Activated CD8-positive, alpha-beta memory T cell treated with anti-CD3 and anti-CD28 coated beads for 48 hours (primary cell): ENCODE data around the gene CDH4.

ENCODE experiments used
- DNase-seq, 3 experiments: peaks; one replicate each; pipeline ENCODE4 v3.0.0-alpha.2; 2020; ENCODE audit warnings: low read depth in 2 of 3, low spot score in 2 of 3

The CDH4 gene

DNA sequence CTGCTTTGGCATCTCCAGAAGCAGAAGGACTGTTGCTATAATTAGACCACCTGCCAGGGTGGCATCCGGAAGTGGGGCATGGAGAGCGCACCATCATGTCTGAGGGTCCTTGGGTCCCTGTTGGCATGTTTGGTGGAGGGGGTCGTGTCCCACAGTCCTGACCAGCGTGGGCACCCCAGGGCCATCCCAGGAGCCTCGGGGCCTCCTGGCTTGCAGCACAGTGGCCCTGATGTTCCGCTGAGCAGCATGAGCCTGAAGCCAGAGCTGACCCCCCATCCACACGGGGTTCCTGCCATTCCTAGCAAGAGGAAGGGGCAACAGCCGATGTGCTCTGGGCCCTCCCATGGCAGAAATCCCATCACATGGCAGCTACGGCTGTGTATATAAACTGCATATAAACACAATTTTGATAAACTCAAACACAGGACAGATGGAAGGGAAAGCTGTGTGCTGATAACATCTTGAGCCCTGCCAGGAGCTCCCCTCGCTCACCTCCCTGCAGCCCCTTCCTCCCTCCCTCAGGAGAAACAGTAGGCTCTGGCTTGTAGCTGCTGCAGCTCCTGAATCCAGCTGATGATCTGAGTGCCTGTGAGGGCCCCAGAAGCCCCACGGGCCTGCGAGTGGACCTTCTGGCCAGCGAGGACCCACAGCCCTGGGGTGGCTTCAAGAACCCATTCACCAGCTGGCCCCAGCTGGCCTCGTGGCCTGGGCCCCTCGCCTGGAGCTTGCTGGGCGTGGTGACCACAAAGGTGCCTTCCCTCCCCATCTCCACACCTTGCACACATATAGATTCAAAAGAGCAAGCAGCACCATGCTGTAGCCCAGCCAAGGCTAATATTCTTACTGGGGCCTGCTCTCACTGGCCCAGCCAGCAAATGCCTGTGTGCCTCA, 321.6 kb downstream of the CDH4 start:
- DNase-seq = no peak

DNA sequence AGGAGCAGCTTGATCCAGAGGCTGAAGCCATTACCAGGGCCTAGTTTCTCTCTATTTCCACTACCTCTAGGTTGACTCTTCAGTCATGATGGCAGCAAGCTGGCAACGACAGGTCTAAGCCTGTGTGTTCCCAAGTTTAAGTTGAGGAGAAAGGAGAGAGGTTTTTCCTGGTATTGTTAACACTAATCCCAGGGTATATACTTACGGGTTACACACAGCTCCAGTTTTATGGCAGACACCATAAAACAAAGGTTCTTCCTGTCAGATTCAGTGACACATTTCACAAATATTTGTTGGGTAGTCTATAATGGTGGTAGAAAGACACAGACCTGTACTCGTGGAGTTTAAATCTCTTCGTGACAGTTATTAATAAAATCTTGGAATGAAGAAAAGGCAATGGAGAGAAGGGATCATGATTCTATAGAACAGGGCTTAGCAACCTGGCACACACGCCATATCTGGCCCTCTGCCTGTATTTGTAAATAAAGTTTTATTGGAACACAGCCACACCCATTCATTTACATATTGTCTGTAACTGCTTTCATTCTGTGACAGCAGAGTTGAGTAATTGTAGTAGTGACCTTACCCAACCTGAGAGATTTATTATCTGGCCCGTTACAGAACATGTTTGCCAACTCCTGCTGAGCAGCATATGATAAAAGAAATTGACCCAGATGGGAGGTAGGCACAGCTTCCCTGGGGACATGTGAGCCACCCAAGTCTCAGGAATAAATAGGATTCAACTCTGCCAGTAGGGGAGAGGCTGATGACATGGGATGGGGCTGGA, 323.3 kb downstream of the CDH4 start:
- DNase-seq = no peak

DNA sequence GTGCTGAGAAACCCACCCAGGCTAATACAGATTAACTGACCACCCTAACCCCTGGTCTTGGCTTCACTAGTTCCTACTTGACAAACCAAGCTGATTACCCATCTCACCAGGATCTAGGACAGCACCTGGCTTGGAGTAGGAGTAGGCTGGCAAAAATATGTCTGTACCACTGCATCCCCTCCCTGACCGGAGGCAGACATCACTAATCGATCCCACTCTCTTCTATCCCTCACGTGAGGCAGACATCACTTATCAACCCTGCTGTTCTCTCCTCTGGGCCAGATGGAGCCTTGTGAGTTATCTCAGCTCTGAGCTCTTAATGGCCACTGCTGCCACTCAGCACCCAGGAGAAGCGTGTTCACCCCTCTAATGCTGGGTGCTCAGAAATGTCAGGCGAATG, 324.3 kb downstream of the CDH4 start:
- DNase-seq = no peak

DNA sequence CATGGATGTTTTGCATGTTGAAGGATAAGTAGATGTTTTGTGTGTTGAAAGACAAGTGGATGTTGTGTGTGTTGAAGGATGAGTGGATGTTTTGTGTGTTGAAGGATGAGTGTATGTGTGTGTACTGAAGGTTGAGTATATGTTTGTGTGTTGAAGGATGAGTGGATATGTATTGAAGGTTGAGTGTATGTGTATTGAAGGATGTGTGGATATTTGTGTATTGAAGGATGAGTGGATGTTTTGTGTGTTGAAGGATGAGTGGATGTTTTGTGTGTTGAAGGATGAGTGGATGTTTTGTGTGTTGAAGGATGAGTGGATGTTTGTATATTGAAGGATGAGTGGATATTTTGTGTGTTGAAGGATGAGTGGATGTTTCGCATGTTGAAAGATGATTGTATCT, 325.0 kb downstream of the CDH4 start:
- no peak for DNase-seq

DNA sequence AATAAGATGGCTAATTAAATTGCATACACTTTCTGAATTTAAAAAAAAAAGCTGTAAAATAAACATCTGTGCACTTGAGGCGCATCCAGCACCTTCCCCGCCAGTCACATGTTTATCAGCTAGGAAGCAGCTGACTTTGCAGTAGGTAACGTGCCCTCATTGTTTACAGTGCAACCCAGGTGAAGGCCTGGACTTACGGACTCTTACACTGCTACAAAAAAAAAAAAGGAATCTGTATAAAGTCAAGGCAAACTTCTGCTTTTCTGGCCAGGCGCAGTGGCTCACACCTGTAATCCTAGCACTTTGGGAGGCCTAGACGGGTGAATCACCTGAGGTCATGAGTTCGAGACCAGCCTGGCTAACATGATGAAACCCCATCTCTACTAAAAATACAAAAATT, 327.8 kb downstream of the CDH4 start:
- DNase-seq = no peak

DNA sequence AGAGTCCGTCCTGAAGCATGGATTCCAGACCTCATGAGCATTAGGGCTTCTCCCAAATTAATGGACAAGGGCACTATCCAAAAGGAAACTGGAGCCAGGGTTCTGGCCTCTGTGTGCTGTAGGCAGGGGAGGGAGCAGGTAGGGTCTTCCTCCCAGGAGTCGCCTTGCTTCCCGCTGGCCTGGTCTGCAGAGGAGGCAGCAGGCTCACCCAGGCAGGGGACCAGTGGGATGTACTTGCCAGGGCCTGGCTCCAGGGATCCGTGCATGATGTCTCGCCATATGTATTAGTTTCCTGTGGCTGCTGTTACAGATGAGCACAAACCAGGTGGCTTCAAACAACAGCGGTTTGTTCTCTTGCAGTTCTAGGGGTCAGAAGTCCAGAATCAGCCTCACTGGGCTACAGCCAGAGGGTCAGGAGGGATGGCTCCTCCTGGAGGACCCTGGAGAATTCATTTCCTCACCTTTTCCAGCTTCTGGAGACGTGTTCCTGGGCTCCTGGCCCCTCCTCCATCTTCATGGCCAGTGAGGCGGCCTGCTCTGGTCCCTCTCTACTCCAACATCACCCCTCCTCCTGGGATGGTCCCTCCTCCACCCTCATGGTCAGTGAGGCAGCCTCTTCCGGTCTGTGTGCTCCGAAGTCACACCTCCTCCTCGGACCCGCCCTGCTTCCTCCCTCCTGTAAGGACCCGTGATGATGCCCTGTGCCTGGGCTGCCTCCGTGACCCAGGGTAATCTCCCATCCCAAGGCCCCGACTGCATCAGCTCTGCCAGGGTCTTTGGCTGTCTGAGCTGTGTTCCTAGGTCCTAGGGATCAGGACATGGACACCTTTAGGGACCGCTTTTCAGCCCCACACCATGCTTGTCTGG, 329.1 kb downstream of the CDH4 start:
- no peak for DNase-seq

DNA sequence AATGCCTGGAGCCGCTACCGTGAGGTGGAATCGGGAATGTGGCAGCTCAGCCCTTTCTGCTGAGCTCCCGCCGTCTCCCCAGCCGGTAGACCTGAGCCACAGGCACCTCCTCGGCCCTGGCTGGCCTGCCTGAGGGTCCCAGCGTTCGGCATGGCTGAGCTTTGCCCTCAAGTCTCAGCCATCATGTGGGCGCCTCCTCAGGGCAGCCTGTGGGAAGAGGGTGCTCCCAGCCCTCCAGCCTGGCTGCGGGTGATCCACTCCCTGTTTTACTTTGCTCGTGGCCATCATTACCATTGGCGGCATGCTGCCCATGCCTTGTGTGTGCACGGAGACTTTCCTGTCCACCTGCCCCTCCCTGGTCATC, 329.7 kb downstream of the CDH4 start:
- DNase-seq = no peak

DNA sequence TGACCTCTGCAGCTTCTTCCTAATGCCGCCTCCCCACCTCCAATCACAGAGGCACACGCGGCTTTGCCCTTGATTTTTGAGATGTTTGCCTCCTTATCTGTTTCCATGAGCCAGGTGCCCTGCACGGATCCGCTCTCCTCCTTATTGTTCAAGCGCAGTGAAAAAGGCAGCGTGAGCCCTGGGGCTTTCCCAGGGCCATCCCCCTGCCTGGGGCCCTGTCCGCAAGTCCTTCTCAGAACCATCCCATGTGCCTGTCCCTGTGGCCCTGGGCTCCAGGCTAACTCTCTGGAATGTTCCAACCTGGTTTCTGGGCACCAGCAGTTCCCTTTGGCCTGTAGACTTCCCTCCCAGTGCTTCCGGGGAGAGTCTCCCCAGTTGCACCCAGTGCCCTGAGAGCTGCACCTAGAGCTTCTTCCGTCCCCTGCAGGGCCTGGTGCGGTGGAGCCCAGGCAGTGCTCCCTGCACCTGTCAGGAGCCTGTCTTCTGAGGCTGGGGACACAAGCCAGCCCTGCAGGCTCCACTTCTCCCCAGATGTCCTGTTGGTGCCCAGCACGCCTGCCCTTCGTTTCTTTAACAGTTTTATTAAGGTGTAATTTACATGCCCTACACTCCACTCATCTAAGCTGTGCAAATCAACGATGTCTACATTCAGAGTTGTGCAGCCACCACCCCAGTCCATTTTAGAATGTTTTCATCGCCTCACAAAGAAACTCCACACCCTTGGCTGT, 330.3 kb downstream of the CDH4 start:
- DNase-seq = no peak

DNA sequence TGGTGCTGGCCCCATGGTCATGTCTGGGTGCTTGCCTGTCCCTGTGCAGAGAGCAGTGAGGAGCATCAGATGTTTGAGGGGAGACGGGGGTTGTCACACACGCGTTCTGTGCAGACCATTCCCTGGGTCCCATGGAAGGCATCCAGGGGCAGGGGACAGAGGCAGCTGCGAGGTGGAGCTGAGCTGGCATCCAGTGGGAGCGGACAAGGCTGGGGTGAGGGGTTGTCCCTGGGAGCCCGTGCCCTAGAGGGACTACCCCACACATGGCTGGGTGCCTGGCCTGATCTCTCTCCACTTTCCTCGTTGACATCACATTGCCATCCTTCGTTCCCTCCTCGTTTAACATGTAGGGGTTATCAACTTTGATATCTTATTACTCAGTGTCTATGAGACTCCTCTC, 331.3 kb downstream of the CDH4 start:
- no peak for DNase-seq

DNA sequence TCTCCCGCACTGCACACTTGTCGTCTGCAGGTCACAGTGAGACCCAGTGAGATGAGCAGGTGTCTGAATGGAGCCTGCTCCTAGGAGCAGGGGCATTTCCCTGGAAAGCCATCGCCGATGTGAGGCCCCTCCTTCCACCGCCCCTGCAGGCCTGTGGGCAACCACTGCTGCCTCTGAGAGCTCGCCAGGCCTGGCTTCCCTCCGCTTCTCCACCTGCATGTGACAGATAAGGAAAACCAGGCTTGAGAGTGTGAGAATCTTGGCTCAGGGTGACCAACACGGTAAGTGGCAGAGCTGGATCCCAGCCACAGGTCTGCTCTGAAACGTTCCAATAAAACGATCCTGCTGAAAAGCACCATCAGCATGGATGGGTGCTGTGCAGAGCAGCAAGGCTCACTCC, 332.8 kb downstream of the CDH4 start:
- DNase-seq = no peak

DNA sequence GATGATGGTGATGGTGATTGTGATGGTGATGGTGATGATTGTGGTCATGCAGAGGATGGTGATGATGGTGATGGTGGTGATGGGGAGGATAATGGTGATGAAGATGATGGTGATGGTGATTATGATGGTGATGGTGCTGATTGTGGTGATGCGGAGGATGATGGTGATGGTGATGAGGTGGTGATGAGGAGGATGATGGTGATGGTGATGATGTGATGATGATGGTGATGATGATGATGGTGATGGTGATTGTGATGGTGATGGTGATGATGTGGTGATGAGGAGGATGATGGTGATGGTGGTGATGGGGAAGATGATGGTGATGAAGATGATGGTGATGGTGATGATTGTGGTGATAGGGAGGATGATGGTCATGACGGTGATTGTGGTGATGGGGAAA, 333.7 kb downstream of the CDH4 start:
- no peak for DNase-seq

DNA sequence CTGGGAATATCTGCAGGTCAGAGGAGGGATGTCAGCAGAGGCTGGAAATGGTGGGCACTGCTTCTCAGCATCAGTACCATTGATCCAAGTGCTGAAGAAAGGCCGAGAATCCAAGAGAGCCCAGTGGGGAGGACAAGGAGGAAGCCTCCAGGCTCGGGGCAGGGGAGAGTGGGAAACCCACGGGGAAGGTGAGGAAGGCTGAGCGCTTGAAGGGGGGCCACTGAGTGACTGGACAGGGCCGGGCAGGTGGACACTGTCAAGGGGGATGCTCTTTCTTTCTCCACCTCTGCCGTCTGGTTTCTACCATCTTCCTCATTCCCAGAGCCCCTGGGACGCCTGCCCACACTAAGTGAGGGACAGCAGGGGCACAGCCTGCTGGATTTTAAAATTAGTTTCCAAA, 335.0 kb downstream of the CDH4 start:
- DNase-seq = no peak

DNA sequence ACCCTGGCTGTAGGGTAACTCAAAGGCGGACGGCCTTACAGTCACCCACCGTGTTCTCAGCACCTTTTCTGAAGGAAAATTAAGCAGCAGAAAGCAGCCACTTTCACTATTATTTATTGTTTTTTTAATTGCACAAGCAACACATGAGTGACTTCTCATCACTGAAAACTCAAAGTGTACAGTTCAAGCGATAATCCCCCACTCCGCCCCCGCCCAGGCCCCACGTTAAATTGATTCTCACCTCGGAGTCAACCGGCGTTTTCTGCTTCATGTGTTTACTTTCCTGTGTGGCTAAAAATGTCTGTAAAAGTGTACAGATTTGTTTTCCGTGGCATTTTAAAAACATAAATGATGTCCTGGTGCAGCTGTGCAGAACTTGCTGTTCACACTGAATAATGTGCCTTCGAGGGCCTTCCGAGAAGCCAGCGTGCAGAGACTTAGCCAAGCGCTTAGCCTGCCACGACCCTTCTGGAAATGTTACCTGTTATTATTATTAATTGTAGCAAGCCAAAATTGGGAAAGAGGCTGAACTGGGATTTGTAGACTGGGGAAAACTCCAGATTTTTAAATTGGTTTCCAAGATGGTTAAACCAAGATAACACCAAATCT, 335.7 kb downstream of the CDH4 start:
- no peak for DNase-seq

DNA sequence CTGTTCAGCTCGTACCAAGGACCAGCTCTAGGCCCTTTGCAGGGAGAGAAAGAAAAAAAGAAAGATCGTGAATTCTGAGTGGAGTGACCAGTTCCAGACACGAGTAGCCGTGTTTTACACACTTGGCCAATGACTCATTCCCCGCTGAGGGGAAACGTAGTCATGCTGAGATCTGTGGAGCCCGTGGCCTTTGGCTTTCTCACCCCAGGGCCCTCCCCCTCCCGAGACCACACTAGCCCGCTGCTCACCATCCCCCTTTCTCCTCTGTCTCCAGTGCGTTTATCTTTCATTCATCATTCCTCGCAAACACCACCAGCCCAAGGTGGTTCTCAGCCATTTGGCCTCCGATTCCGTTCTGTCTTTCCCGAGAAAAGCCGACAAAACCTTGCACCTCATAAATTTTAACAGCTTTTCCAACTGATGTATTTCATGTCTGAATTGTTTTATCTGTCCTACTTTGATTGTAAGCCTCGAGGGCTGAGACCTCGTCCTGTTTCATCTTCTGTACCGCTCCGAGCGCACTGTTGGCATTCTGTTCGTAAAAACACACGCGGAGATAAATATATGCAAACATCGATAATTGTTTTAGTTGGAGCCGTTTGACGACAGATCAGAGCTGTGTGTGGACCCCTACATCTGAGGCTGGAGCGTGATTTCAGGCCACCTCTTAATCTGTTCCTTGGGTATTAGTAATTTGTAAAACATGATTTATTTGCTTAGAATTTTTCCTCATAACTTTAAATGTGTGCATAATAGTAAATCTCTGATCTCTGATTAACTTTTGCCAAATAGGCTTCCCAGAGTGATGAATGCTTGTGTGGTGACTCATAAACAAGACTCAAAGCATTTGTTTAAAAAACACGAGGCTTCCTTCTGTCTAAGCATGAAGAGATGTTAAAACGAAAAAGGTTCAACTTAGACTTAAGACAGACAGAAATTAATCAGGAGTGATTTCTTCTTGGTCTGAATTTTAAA, 336.6 kb downstream of the CDH4 start:
- no peak for DNase-seq

DNA sequence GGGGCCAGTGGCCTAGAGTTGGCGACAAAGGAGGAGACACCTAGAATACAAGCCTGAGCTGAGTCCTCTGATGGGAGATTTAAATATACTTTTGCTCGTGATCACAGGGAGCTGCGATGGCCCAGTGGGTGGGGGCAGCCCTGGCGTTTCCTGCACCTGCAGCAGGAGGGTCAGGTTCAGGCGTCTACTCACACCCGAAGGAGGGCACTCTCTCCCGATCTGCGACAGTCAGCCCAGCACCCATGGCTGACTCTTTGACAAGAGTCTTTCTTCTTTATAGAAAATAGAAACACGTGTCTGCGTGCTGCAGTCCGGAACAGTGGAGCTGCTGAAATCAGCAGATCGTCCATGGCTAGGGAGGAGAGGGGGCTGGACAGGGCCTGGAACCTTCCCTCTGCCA, 338.2 kb downstream of the CDH4 start:
- DNase-seq = no peak

DNA sequence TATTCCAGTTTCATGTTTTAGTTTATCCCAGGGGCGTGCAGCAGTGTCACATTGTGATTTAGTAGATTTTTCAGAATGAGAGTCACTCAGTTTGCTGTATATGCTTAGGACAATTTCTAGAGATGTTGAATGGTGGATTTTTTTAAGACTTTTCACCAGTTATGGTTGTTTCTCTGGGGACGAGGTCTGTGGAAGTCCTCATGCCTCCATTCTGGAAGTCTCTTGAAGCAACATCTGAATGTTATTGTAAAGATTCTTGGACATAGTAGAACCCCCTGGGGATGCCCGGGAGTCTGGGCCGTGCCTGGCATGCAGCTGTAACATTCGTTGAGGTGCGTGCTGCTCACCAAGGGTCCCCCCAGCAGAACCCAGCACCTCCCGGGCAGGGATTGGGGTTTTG, 341.5 kb downstream of the CDH4 start:
- no peak for DNase-seq

DNA sequence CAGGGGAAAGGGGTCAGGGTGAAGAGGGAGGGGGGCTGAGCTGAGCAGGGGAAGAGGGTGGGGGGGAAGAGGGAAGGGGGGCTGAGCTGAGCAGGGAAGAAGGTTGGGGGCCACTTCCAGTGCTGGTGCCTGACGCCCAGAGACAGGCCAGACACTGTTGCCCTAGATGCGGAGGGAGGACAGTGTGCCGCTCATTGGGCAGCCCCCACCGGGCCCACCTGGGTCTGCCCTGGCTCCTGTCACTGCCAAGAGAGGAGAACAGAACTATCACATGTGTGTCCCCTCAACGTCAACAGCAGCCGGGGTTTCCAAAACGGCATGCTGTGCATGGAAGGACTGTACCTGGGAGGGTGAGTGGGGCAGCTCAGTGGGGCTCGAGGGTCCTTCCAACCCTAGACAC, 342.1 kb downstream of the CDH4 start:
- no peak for DNase-seq

DNA sequence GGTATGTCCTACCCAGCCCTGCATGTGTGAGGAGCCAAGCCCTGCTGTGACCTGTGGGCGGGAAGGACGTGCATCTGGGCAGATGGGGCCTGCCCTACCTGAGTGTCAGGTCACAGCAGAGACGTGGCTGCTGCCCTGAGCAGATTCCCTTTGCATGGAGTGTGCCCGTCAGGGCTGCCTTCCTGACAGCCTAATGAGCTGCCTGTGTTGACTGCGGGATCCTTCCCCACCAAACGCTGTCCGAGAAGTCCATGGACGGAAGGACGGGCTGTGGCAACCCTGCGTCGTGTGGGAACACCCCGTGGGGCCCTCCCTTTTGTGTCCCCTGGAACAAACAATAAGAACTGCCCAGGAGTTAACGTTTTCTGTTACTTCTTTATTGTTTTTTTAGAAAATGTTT, 343.2 kb downstream of the CDH4 start:
- DNase-seq = no peak

DNA sequence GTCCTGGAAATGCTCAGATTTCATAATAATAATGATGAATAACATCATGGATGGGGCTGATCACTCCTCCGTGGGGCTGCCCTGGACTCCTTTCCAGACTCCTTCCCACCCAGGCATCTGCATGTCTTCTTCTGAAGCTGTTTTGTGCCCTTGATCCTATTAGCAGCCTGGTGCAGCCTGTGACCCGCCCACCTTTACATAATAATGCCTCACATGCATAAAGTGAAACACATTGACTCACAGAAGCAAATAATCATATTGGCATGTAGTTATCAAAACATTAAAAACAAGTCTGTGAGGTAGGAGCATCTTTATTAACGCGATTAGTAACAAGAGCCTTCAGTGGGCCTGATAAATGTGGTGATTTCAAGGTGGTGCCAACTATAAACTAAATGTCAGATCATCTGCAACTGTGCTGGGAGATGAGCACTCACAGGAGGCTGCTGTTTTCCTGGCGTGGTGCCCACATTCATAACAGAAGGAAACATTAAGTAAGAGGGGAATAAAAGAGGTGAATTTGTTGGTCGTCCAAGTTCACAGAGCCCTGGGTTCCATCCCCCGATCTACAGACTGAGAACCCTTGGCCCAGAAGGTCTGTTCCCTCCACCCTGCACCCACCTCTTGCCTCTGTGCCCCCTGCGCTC, 344.7 kb downstream of the CDH4 start:
- DNase-seq = no peak
